AML-193 (cell line): Measurements from ENCODE around the gene ZNF692.

ENCODE experiments used
- DNase-seq, 2 experiments: peaks; one replicate each; lab custom pipeline; 2025; lab: John Stamatoyannopoulos, UW

The ZNF692 gene

GRCh38 chr1:248873993-248874533 is 15.2 kb upstream of the ZNF692 start:
- DNase-seq: peak; percentile 78 to 83

DNA sequence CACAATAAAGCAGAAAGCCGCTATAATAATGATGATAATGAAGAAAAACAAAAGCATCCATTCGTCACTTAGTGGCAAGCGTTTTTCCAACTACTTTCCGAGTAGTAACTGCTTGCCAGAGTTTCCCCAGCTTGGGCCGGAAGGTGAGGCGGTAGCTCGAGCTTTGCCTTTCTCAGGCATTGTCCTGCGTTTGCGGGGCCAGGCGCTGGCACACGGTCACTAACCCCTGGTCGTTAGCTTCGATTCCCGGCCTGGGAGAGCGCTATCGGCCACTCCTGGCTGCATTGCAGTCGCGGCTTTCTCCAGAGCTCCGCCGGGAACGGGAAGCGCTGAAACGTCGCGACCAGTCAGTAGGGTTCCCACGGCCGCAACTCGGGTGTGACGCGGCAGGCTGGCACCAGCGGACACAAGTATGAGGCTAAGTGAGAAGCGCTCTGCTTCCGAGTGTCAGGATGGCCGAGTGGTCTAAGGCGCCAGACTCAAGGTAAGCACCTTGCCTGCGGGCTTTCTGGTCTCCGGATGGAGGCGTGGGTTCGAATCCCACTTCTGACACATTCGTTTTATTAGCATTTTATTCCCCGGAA is 14.6 kb upstream of the ZNF692 start:
- peak; percentile 88 to 90 for DNase-seq

DNA sequence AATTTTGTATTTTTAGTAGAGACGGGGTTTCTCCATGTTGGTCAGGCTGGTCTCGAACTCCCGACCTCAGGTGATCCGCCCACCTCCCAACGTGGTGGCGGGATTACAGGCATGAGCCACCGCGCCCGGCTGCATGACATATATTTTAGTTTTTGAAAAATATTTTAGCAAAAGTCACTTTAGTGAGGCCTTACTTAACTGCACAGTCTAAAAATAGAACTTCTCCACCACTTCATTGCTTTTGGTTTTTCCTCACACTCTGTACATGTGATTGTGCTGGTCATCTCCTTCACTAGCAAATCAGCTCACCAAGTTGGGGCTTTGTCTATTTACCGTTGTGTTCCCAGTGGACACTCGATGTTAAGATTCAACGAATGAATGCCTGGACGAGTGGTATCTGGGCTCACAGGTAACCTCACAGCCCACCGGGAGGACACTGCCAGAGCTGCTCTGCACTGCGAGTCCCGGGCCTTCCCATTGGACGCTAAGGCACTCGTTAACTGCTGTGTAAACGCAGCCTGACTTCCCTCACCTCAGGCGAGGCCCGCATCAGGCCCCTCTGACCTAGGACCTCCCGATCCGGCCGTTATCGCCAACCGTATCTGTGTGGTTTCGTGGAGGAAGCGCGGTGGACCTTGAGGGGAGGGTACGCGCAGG is 14.0 kb upstream of the ZNF692 start:
- peak; percentile 25 to 60 for DNase-seq

GRCh38 chr1:248871837-248872401 is 13.0 kb upstream of the ZNF692 start:
- no peak for DNase-seq

DNA sequence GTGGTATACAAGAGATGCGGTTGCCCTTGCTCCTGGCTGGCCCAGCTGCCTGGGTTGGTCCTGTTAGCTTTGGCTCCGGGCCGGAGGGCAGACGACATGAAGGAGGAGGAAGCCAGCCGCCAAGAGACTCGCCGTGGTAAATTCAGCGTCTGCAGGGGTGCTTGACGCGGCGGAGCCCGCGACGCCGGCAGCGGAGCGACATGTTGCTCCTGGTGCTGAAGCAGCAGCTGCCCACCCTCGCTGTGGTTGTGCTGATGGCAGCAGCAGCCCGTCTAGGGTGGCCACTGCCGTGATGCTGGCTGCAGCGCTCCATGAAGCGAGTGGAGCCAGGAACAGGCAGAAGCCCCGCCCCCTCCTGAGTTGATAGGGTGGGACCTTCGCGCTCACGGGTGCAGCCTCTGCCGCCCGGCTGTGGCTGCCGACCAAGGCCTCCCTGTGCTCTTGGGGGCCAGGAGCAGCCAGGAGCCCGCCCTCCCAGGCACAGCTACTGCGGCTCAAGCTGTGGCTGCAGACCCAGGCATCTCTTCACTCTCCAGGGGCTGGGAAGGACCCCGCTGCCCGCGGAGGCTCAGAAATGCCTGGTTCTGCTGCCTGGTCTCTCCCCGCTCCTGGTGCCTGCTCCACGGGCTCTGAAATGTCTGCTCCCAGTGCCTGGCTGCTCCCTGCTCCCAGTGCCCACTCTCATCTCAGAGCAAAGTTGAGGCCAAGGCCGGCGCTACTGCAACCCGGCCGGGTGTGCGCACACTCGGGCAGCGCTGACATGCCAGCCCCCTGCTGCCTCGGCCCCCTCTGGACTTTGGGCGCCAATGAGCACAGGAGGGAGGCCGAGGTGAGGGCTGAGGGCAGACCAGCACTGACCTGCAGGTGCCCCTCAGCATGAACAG is 4.4 kb upstream of the ZNF692 start:
- DNase-seq: peak; percentile 68 to 71

GRCh38 chr1:248862695-248862997 is 3.8 kb upstream of the ZNF692 start:
- DNase-seq: no peak

DNA sequence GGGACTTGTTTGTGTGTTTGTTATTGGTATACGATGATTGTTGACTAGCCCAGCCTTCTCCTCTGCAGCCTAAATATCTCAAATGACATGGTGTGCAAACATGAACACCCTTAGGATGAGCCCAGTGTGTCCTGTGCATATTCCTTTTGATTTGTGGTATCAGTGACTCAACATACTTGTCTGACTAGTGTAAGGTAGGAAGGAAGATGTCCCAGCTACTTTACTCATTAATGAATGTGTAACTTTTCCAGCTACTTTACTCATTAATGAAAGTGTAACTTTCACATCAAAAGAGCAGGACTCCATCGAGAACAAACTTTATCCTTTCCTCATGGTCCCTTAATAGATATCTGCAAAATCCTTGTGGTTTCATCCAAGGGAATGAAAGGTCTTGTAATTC is 2.7 kb upstream of the ZNF692 start:
- no peak for DNase-seq

DNA sequence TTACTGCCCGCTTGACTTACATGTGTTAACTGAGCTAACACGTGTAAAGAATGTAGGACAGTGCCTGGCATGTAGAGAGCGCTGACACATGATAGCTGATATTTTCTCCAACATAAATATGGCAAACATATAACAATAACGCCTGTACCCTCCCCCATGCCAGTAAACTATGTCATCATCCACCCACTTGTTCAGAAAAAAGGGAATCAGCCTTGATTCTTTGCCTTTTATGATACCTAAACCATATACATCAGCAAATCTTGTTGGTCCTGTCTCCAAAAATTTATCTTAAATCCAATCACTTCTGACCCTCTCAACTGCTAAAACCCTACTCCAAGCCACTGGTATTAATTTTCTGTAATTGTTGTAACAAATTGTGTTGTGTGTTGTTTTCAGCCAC is 1.1 kb upstream of the ZNF692 start:
- DNase-seq: no peak

DNA sequence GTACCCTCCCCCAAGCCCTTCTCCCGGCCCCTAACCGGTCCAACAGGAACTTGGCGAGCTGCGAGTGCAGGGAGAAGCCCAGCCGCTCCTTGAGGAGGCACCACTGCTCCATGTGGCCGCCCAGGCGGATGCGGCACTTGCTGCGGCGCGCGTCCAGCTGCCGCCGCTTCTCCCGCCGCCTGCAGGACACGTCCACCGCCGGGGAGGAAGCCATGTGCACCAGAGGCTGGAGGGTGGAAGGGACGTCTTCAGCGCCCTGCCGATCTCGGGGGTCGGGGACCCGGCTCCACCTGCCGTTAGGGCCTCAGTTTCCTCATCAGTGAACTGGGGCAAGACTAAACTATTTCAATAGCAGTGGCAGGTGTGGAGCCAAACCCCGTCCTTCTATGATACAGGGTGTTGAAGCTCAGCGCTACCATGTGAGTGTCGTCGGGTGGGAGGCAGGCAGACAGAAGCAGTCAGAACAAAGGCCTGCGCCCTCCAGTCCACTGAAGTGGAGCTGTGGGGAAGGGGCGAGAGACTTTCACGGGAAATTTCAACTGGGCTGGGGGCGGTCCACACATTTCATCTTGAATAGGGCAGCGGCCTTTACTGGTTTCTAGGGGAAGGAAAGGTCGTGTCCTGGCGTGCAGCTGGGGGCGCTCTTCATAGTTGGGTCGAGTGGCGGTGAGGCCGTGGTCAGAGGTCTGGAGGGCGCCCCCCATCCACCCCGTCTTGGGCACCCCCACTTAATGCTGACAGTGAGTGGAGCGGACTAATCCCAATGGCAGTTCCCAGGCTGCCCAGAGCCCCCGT is 592 bp downstream of the ZNF692 start:
- DNase-seq: peak; percentile 69 to 72

GRCh38 chr1:248857749-248858095 is 1.2 kb downstream of the ZNF692 start:
- no peak for DNase-seq

DNA sequence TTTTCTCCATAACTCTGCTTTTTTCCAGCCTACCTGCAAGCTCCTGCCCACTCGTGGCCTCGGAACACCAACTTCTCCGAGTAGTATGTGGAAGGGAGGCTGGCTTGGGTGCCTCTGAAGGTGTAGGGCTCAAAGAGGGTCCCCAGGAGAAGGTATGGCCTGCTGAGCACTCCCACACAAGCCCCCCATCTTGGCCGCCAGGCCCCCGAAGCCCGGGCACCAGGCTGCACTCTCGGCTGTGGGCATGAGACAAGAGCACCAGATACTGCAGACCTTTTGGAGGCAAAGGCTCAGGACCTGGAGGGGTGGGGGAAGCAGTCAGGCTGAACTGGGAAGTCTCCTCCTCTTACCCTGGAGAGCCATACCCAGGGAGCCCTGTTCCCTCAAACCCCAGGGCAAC is 1.7 kb downstream of the ZNF692 start:
- DNase-seq: no peak

- DNase-seq: no peak
These were observed 2.7 kb downstream of the ZNF692 start for GRCh38 chr1:248856176-248856575.

- no peak for DNase-seq
These were observed 3.3 kb downstream of the ZNF692 start for GRCh38 chr1:248855580-248855979.

DNA sequence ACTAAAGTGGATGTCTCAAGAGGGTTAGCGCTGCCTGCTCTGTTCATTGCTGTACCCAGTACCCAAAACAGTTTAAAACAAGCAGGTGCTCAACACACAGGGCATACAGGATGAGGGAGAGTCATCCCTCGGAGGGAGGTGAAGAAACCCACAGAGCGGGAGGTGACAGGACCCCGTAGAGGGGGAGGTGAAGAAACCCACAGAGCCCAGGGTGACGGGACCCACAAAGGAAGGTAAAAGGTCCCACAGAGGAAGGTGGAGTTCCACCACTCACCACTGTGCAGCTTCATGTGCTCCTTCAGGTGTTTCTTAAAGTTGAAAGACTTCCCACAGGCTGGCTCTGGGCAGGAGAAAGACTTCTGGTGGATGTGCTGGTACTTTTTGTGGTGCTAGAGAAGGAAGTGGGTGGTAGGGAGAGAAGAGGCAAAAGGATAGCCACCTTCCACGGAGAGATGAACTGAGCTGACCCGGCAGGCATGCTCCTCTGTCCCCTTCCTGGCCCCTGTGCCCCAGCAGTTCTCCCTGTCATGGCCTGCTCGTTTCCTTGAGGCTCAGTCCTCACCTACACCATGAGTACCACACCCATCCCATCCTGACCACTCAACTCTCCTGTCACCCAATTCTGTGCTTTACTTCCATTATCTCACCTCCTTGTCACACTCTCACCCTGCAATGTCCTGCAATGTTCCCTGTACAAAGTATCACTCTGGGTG is 5.1 kb downstream of the ZNF692 start:
- DNase-seq: no peak

- peak in 1 of 2 experiments; percentile 11 for DNase-seq
These were observed 6.1 kb downstream of the ZNF692 start for GRCh38 chr1:248852481-248853405.

- no peak for DNase-seq
These were observed 7.5 kb downstream of the ZNF692 start for GRCh38 chr1:248851390-248851789.

- no peak for DNase-seq
These were observed 8.2 kb downstream of the ZNF692 start for GRCh38 chr1:248850536-248851251.

DNA sequence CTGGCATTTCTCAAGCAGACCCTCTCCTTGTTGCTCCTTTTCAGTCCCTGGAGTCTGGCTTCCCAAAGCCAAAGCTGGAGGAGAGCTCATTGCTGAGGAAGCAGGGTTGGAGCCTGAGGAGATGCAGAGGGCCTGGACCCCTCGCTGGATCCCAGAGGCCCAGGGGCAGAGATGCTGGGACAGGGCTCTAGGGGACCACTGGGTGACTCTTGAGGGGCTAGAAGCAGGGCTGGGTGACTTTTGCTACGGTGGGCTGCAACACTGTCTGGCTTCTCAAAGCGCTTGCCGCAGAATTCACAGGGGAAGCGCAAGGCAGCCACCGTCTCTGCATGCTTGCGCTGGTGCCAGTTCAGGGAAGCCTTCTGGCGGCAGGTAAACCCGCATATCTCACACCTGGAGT is 8.8 kb downstream of the ZNF692 start:
- no peak for DNase-seq

DNA sequence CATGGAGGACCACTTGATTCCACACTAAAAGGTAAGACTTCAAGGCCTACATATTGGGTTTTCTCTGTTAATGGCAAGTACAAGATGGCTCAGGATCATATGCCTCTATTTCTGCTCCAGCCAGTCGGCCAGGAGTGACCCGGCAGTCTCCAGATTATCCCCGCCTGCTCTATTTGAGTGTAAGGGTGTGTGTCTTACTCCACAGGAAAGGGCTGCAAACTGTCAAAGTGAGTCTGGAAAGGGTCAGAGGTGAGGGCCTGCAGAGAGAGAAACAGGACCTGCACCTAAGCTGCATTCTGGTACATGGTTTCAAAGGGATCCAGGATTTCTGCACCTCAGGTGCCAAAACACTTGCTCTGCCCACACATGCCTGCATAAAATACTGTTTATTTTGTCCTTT is 9.2 kb downstream of the ZNF692 start:
- no peak for DNase-seq
